Fibroblast of the aortic adventitia (primary cell): ENCODE measurements around the gene GRIK2. TPM values are rescaled to one million over a fixed set of nuclear protein-coding genes. Genes with fewer than 3 reads are reported as not detected.
"Not testable (repeated sequence)": the region's sequence is repeated elsewhere in the genome, so short reads cannot be mapped to it uniquely, and the experiment has no call there.

ENCODE experiments used
- DNase-seq: peaks from one replicate; pipeline ENCODE4 v3.0.0-alpha.2; 2010; ENCODE audit warnings: low read depth
- H3K4me3 ChIP-seq: 2 replicates; pipeline ENCODE4 v1.5.1; 2011; ENCODE audit warnings: low read depth, mild to moderate bottlenecking, control low read depth, low read length, moderate library complexity
- total RNA-seq: library from RNA; depleted of rRNA; stranded (reverse); fragments of >200 nt; gene quantifications from 2 replicates; pipeline ENCODE4 v1.2.3, GENCODE V29; 2012; ENCODE audit warnings: low replicate concordance
- TF ChIP-seq, protein P1 (sequence below): IDR thresholded peaks from 2 replicates; pipeline ENCODE4 v1.5.1; 2011; ENCODE audit warnings: mild to moderate bottlenecking, low read length, control low read depth, inconsistent platforms; ENCODE audit not compliant: insufficient read depth

GRIK2 gene
- total RNA-seq, 1 donor, result 8.9 TPM

DNA sequence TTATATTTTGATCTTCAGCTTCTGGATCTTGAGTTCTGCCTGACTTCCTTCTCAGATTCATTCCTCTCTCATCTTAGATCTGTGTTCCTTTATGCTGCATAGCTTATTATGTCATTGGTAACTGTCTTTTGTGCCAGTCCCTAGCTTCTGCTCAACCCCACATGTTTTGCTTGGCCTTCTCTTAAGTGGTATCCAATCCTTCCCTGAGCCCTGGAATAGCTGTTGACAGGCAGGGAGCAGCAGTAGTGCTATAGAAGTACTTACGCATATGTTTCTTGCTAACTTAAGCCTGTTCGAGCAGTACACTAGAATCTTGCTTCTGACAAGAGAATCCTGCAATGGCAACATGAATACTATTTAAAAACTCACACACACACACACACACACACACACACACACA, 13.6 kb upstream of the GRIK2 start:
- DNase-seq, result no peak
- TF ChIP-seq, protein P1, sequence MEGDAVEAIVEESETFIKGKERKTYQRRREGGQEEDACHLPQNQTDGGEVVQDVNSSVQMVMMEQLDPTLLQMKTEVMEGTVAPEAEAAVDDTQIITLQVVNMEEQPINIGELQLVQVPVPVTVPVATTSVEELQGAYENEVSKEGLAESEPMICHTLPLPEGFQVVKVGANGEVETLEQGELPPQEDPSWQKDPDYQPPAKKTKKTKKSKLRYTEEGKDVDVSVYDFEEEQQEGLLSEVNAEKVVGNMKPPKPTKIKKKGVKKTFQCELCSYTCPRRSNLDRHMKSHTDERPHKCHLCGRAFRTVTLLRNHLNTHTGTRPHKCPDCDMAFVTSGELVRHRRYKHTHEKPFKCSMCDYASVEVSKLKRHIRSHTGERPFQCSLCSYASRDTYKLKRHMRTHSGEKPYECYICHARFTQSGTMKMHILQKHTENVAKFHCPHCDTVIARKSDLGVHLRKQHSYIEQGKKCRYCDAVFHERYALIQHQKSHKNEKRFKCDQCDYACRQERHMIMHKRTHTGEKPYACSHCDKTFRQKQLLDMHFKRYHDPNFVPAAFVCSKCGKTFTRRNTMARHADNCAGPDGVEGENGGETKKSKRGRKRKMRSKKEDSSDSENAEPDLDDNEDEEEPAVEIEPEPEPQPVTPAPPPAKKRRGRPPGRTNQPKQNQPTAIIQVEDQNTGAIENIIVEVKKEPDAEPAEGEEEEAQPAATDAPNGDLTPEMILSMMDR, result no peak
- no peak overlapping the region for H3K4me3 ChIP-seq

DNA sequence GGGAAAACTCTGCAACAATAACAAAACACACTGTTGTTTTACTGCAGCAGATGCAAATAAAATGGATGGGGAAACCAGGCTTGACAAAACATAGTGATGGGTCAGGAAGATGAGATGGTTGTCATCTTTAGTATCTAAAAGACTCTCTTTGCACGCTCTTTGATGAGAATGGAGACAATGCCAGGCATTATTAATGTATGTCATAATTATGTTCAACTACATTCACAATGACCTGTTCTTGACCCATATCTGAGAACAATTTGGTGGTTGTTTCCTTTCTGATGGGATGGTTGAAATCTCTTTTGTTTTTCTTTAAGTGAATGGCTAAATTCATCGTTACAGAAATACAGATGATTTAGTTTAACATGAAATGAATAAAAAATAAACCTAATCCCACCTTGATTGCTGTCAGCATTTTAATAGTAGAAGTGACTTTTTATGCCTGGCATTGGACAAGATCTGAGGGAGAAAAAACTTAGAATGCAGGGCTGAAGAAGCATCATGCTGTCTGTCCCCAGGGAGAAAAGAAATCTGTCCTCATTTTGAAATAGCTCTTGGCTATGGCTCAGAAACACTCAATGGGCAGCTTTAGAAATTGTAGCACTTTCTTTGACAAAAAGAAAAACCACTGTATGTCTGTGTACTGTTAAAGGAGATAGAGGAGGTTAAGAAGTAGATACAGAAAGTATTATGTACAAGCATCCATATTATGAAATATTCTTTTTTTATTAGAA, 12.4 kb upstream of the GRIK2 start:
- DNase-seq, result no peak
- TF ChIP-seq, protein P1, result no peak
- no peak overlapping the region for H3K4me3 ChIP-seq

DNA sequence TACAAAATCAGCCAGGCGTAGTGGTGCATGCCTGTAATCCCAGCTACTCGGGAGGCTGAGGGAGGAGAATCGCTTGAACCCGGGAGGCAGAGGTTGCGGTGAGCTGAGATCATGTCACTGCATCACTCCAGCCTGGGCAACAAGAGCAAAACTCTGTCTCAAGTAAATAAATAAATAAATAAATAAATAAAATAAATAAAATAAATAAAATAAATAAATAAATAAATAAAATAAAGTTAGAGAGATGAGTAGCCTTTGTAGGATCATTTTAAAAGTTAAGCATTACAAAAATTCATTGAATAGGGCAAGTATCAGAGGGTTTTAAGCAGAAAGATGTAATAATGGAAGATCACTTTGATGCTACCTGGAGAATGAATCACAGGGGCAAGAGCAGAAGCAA, 9.8 kb upstream of the GRIK2 start:
- not testable (repeated sequence) for DNase-seq, H3K4me3 ChIP-seq

DNA sequence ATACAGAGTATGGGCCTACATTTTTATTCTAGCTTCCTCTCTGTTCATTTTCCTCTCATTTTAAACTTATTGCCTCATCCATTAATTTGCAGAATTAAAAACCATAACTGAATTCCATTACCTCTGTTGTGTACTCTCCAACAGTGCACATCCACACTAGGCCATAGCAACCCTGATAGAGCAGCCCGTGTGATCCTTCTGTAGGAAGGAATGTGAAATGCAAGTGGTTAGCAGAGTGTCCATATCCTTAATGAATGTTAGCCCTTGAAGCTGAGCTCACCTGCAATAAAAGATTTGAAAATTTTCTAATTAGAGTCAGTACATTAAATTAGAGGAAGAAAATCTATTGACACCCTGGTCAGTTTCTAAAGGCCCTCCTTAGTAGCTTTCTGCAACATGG, 6.5 kb upstream of the GRIK2 start:
- TF ChIP-seq, protein P1, result peak; percentile 17
- H3K4me3 ChIP-seq, result no peak overlapping the region
- no peak for DNase-seq

DNA sequence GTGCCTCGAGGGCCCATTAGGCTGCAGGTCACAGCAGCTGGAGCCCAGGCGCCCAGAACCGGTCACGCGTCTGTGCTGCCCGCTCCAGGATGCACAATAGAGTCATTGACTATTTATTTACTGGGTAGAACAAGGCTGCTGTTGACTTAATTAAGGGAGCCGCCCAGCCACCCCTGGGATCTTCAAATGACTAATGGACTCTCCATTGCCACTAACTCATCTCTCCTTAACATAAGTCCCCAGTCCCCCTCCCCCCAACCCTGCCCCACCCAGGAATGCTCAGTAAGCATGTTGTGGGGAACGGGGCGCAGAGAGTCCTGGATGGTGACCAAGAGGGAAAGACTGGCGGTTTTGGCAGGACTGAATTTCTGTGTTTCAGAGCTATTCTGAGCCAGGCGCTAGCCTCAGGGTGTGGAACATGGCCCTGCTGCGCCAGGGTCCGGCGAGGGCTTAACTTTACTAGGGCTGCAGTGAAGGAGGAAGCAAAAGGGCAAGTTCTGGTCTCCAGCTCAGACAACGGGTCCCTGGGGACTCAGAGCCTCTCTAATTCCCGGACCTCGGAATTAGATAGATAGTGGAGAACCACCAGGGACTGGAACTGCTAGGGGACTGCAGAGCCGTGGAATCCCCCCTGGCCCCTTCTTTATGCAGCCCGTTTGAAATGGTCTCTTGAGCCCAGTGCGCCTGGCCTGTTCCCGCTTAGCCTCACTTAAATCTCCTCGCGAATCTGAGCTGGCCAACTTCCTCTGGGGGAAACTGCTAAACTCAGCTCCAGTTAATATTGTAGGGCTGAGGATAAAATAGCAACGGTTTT, 1.5 kb upstream of the GRIK2 start:
- TF ChIP-seq, protein P1, result no peak
- peak overlapping the region; percentile 9 for H3K4me3 ChIP-seq
- no peak for DNase-seq

DNA sequence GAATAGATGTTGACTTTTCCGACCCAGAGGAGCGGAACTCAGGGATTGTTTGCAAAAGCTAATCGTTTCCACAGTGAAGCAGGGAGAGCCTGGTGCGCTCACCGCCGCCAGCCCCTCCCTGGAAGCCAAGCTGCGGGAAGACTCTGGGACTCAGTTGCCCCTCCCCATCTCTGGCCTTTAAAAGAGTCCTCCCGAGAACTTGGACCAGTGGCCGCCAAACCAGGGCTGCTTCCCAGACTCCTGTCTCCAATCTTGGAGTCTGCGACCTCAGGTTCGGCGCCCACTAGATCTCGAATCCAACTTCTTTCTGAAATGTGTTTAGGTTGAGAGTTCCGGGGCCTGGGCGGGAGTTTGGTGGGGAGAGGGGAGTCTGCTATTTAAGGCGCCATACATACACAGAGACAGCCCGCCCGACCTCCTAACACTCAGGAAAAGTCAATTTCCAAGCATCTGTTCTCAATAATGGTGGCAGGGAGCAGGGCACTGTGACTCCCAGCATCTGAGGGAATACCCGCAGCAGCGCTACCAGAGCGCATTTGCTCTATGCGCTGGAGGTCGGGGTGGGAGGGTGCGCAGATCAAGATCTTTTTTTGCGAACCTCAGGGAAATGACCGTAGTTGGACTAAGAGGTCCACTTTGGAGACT, 800 bp upstream of the GRIK2 start:
- peak overlapping the region; percentile 71 for H3K4me3 ChIP-seq
- DNase-seq, result no peak
- TF ChIP-seq, protein P1, result no peak

DNA sequence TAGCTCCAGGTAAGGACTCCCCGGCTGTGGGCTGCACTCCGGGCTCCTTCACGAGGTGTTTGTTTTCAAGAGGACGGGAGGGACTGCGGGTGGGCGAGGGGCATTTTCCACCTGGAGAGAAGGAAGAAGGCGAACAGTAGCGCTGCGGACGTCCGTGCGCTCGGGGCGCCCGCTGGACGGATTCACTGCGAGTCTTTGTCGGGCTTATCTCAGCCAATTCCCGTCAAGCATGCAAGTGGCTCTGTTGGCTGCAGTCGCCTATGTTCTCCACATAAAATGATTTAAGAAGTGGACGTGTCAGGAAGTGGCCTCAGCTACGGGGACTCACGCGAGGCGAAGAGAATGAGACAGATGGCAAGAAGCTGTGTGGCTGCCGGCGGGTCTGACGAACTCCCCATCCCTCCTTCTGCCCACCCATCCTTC, 332 bp downstream of the GRIK2 start:
- TF ChIP-seq, protein P1, result no peak
- H3K4me3 ChIP-seq, result peak overlapping the region; percentile 71
- DNase-seq, result no peak
